ENCODE data around the gene WNT7B. TPM values are rescaled to one million over a fixed set of nuclear protein-coding genes. Genes with fewer than 3 reads are reported as not detected.

WNT7B gene
- total and polyA plus RNA-seq, 2 of the 8 experiments (the other 6 are each of a cell fraction or from before 2014, with no cell fraction given): 0.14 to 0.24 TPM

DNA sequence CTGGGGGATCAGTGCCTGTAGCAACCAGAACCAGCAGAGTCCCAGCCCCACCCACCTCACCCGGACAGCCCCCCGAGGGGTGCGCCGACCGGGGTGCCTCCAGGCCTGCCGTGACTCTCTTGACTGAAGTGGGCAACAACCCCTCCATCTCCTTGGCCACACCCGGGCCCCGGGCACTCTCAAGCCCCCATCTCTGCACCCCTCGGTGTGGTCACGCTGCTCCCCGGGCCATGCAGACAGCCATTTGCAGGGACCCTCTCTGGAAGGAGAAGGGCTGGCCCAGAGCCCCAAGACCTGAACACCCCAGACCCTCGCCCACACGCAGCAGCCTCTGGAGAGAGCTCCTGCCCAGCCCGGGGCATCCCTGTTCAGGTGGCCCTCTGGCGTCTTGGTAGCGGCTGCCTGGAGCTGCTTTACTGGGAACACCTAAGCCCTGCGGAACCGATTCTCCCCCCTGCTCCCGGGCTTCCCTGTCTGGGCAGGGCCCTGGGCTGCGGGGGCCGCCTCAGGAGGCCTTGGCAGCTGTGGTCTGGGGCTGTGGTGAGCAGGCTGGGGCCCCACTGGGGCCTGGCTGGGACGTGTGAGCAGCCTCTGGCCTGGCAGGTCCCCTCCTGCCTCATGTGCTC is 84.9 kb downstream of the WNT7B start:
- no peak overlapping the region for H2BK15ac ChIP-seq (ENCODE audit: low read length)
- no peak overlapping the region for H2BK120ac ChIP-seq (replicated peaks; ENCODE audit: low read depth, low read length)
- H2BK5ac ChIP-seq (ENCODE audit: low read depth, low read length): no peak overlapping the region
- H3K18ac ChIP-seq (ENCODE audit: extremely low read depth, low read length): no peak overlapping the region
- POLR2A ChIA-PET (ENCODE audit: partially characterized antibody): interaction anchor here (0.8 kb wide), 1 partner anchor 47 kb away, joined by 3 read pairs; no protein-coding TSS in a partner anchor
- no peak overlapping the region for H4K91ac ChIP-seq (replicated peaks; ENCODE audit: insufficient read length, low read length)
- H2BK12ac ChIP-seq (ENCODE audit: low read depth, low read length): no peak overlapping the region; the same call in 1 of the 2 replicates
- no peak for TF ChIP-seq SIX5 (IDR thresholded peaks at IDR 0.05; ENCODE audit: low read depth, low read length)
- TF ChIP-seq SIN3A (conservative IDR thresholded peaks at IDR 0.05 in 1 of 2, IDR thresholded peaks at IDR 0.05 in 1 of 2; ENCODE audit: low read depth in 1 of 2, low read length in 2 of 2): no peak
- H3K14ac ChIP-seq (ENCODE audit: insufficient read length): no peak overlapping the region
- no peaks in the 10 kb centered on the region for H3K79me2 ChIP-seq (ENCODE audit: control insufficient read depth in 1 of 2, insufficient read depth in 2 of 2, low read length in 2 of 2)
- H3K36me3 ChIP-seq (ENCODE audit: control insufficient read depth in 2 of 4, insufficient read depth in 4 of 4, low read length in 3 of 4): no peaks in the 10 kb centered on the region
- no peak overlapping the region for H3K23ac ChIP-seq (ENCODE audit: insufficient read length)
- no peak overlapping the region for H3K27ac ChIP-seq (ENCODE audit: low read depth, low read length)
- no peak overlapping the region for H3K4me3 ChIP-seq (ENCODE audit: extremely low read depth in 1 of 4, insufficient read depth in 2 of 4, low read depth in 3 of 4, low read length in 4 of 4)
- no peak overlapping the region for H2AK5ac ChIP-seq (ENCODE audit: low read depth, low read length)
- no peak overlapping the region for H2AFZ ChIP-seq (ENCODE audit: low read length)
- H3K4me1 ChIP-seq (replicated peaks in 1 of 4; ENCODE audit: control insufficient read depth in 3 of 4, insufficient read depth in 4 of 4, low read length in 3 of 4): peaks cover 0 to 17% (median 14%) of the 10 kb centered on the region in 4 experiments; a peak in 6 of 7 replicates
- no peak overlapping the region for H2BK20ac ChIP-seq (ENCODE audit: low read length)
- no peak overlapping the region for H4K5ac ChIP-seq (ENCODE audit: insufficient read length, low read depth, low read length)
- H4K20me1 ChIP-seq (replicated peaks in 1 of 2; ENCODE audit: control insufficient read depth in 1 of 2, insufficient read depth in 2 of 2, low read length in 2 of 2): peaks cover 2 to 4% of the 10 kb centered on the region in 2 experiments
- H3K27me3 ChIP-seq (replicated peaks in 1 of 4; ENCODE audit: control insufficient read depth in 3 of 4, extremely low read depth in 1 of 4, insufficient read depth in 3 of 4, low read length in 3 of 4): peaks cover 0 to 2% (median 0%) of the 10 kb centered on the region in 4 experiments; a peak in 2 of 7 replicates
- H3K56ac ChIP-seq (replicated peaks; ENCODE audit: insufficient read length, low read depth, low read length): no peak overlapping the region
- H3K79me1 ChIP-seq (ENCODE audit: low read depth, low read length): no peaks in the 10 kb centered on the region
- H3K9ac ChIP-seq (replicated peaks in 1 of 4; ENCODE audit: extremely low read depth in 1 of 4, low read depth in 3 of 4, low read length in 3 of 4): no peak overlapping the region
- 91% methylated on average over 17 of the region's 22 CpGs; no CpG with 5 or more reads in 1 of the 2 experiments for WGBS, 2 experiments (ENCODE audit: extremely low coverage in 1 of 2, insufficient coverage in 1 of 2, insufficient read length in 1 of 2, insufficient replicate concordance in 2 of 2, low coverage in 1 of 2, low lambda C conversion rate in 2 of 2, missing lambda C conversion rate in 1 of 2)
- no peak overlapping the region; the same call in 1 of the 2 replicates for H4K8ac ChIP-seq (ENCODE audit: extremely low read depth, insufficient read depth, low read length)
- no peak for FAIRE-seq
- no peaks in the 10 kb centered on the region; the same call in 1 of the 2 replicates for H3K23me2 ChIP-seq (ENCODE audit: low read depth, low read length)
- CTCF ChIA-PET (ENCODE audit: partially characterized antibody): interaction anchor here (0.7 to 6.6 kb wide), 2 partner anchors 28 to 248 kb away, joined by 3 to 39 read pairs; no protein-coding TSS in a partner anchor
- no peaks in the 10 kb centered on the region for H3K9me3 ChIP-seq (ENCODE audit: insufficient read depth in 2 of 2, low read depth in 1 of 2, low read length in 1 of 2)
- H3K4me2 ChIP-seq (ENCODE audit: insufficient read depth in 1 of 2, low read depth in 2 of 2, low read length in 2 of 2): no peak overlapping the region
- H3K4ac ChIP-seq (replicated peaks; ENCODE audit: insufficient read length, low read depth, low read length): no peak overlapping the region
- no peak for DNase-seq (ENCODE audit: low read depth in 1 of 2, low spot score in 2 of 2)
